Subcutaneous abdominal adipose tissue (tissue), 5 donors: Measurements from ENCODE around the gene PNLDC1.
"Not testable (repeated sequence)": the region's sequence is repeated elsewhere in the genome, so short reads cannot be mapped to it uniquely, and the experiment has no call there.

Experiments
- H3K27ac ChIP-seq: one replicate; pipeline ENCODE4 v1.7.0; 2013; ENCODE audit warnings: low read depth, mild to moderate bottlenecking, inconsistent platforms, low read length, moderate library complexity
- H3K27me3 ChIP-seq, 5 donors: one replicate each; pipeline ENCODE4 v1.7.0; 2013; ENCODE audit warnings: low read length in 5 of 5, inconsistent platforms in 1 of 5; ENCODE audit not compliant: control insufficient read depth in 5 of 5, insufficient read depth in 4 of 5
- H3K36me3 ChIP-seq, 5 donors: one replicate each; pipeline ENCODE4 v1.7.0; 2013; ENCODE audit warnings: low read length in 5 of 5; ENCODE audit not compliant: control insufficient read depth in 5 of 5, insufficient read depth in 5 of 5
- H3K4me1 ChIP-seq, 5 donors: one replicate each; pipeline ENCODE4 v1.7.0; 2013; ENCODE audit warnings: low read length in 5 of 5, mild to moderate bottlenecking in 3 of 5, moderate library complexity in 1 of 5; ENCODE audit not compliant: control insufficient read depth in 5 of 5, insufficient read depth in 5 of 5
- H3K4me3 ChIP-seq, 5 donors: one replicate each; pipeline ENCODE4 v1.7.0; 2013; ENCODE audit warnings: low read length in 5 of 5, low read depth in 1 of 5
- H3K9ac ChIP-seq, 5 donors: one replicate each; pipeline ENCODE4 v1.7.0; 2013; ENCODE audit warnings: low read length in 5 of 5, mild to moderate bottlenecking in 4 of 5, moderate library complexity in 3 of 5
- H3K9me3 ChIP-seq, 5 donors: one replicate each; pipeline ENCODE4 v1.7.0; 2013; ENCODE audit warnings: low read length in 5 of 5; ENCODE audit not compliant: control insufficient read depth in 5 of 5
- donor health status: healthy.
- donor health status: healthy.
- donor health status: healthy.
- donor health status: healthy.
- donor health status: healthy.

The PNLDC1 gene

GRCh38 chr6:159804504-159804903 is 4.4 kb downstream of the PNLDC1 start:
- Histone ChIP-seq H3K36me3 (peaks cover under 1 to 7% (median 5%) of the 10 kb centered on the region in 5 donors), H3K4me3 (no peak overlapping the region)

GRCh38 chr6:159805440-159806020 is 5.5 kb downstream of the PNLDC1 start:
- no peaks in the 10 kb centered on the region for H3K9me3 ChIP-seq
- no peak overlapping the region for H3K27ac ChIP-seq
- H3K36me3 ChIP-seq: no peaks in the 10 kb centered on the region
- no peak overlapping the region for H3K4me3 ChIP-seq
- no peaks in the 10 kb centered on the region for H3K4me1 ChIP-seq
- H3K27me3 ChIP-seq: no peaks in the 10 kb centered on the region
- no peak overlapping the region for H3K9ac ChIP-seq

More at GRCh38 chr6:159804504-159804903, 4.4 kb downstream of the PNLDC1 start:
- H3K4me1 ChIP-seq: no peaks in the 10 kb centered on the region
- no peaks in the 10 kb centered on the region for H3K9me3 ChIP-seq
- no peak overlapping the region for H3K9ac ChIP-seq
- H3K27me3 ChIP-seq: no peaks in the 10 kb centered on the region
- H3K27ac ChIP-seq: no peak overlapping the region

DNA sequence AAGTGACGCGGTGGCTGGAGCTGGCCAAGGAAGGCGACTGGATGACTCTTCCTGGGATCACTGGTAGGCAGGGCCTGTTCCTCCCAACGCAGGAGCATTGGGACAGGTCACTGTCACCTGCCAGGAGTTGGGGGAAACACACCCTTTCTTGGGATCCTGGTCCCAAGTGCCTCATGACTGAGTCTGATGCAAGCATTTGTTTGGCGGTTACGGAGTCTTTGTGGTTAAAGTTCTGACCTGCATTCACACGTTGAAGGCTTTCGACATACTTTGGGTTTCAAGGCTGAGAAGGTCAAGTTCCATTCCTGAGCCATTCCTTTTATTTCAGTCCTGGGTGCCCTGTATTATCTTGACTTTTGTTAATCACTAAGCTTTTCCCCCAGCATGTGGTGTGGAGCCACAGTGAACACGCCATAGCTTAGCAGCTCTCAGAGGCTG is 6.0 kb downstream of the PNLDC1 start:
- H3K4me3 ChIP-seq: no peak overlapping the region

DNA sequence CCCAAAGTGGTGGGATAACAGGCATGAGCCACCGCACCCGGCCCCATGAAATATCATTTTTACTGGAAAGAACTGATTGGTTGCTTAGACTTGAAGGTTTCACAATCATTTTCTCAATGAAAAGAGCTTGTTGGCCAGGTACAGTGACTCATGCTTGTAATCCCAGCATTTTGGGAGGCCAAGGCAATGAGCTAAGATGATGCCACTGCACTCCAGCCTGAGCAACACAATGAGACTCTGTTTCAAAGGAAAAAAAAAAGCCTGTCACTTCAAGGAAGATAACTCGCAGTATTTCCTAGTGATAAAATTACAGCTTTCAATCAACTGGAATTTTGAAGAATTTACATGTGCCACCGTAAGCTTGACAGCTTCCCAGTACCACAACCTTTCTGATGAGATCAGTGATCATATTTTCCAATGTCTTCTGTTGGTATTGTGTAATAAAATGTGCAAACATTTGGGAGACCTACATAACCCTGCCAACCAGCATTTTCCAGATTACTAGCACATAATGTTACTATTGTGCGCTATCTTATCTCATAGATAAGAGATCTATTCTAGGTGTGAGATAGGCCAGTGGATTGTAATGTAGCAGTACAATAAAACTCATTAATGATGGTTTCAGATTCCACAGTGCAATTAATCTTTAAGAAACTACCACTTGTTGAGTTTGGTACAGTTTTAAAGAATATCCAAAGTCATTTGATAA is 7.2 kb downstream of the PNLDC1 start:
- H3K27ac ChIP-seq: no peak overlapping the region
- H3K27me3 ChIP-seq: no peaks in the 10 kb centered on the region
- H3K36me3 ChIP-seq: no peaks in the 10 kb centered on the region
- no peaks in the 10 kb centered on the region for H3K4me1 ChIP-seq
- no peak overlapping the region for H3K9ac ChIP-seq
- H3K4me3 ChIP-seq: no peak overlapping the region
- H3K9me3 ChIP-seq: no peaks in the 10 kb centered on the region

More for the DNA sequence above, 6.0 kb downstream of the PNLDC1 start:
- H3K27ac ChIP-seq: no peak overlapping the region
- no peak overlapping the region for H3K9ac ChIP-seq
- H3K9me3 ChIP-seq: no peaks in the 10 kb centered on the region
- H3K27me3 ChIP-seq: no peaks in the 10 kb centered on the region
- no peaks in the 10 kb centered on the region for H3K4me1 ChIP-seq
- H3K36me3 ChIP-seq: no peaks in the 10 kb centered on the region

DNA sequence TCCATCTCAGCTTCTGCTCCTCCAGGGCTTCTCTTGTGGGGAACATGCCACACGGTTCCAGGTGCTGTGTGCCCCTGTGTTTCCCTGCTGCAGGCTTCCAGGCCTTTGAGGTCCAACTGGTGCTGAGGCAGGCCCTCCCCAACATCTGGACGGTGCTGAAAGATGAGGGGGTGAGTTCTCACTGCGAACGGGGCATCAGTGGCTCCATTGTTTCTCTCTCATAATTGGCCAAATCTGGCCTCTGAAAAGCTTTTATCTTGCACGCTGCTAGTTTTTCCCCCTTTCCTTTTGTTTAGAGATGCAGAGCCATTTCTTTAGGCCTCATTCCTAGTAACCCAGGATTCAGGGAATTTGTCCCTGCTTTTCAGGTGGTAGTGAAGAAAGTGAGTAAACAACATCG is 8.6 kb downstream of the PNLDC1 start:
- H3K9ac ChIP-seq: no peak overlapping the region
- no peak overlapping the region for H3K27ac ChIP-seq
- H3K27me3 ChIP-seq: no peaks in the 10 kb centered on the region
- no peaks in the 10 kb centered on the region for H3K9me3 ChIP-seq
- no peak overlapping the region for H3K4me3 ChIP-seq
- H3K4me1 ChIP-seq: no peaks in the 10 kb centered on the region
- H3K36me3 ChIP-seq: no peaks in the 10 kb centered on the region

DNA sequence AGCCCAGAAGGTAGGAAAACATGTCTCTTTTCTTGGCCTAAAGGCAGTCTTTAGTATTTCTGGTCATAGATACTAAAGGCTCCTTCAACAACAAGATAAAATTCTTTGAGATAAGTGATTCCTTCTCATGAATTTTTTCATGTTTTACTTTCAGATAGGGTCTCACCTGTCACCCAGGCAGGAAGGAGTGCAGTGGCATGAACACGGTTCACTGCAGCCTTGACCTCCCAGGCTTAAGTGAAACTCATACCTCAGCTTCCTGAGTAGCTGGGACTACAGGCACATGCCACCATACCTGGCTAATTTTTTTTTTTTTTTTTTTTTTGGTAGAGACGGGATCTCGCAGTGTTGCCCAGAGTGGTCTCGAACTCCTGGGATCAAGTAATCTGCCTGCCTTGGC is 9.1 kb downstream of the PNLDC1 start:
- H3K27me3 ChIP-seq: no peaks in the 10 kb centered on the region
- H3K4me1 ChIP-seq: no peaks in the 10 kb centered on the region
- H3K36me3 ChIP-seq: no peaks in the 10 kb centered on the region
- no peaks in the 10 kb centered on the region for H3K9me3 ChIP-seq
- no peak overlapping the region for H3K27ac ChIP-seq
- H3K4me3 ChIP-seq: no peak overlapping the region
- no peak overlapping the region for H3K9ac ChIP-seq

DNA sequence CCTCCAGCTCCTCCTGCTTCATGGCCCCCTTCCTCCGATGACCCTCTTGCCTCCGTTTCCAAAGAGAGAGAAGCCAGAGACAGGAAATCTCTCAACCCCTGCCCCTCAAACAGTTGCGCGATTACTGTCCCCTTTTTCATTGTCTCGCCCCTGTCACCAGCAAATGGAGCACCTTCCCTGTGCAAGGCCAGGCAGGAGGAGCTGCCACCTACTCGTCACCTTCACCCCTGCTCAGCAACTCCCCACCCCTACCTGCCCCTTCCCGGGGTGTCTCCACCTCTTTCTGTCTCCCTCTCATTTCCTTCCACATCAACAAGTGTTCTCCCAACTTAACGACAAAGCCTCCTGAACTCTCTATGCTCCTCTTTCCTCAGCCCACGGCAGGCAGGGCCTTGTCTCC is 13.7 kb downstream of the PNLDC1 start:
- no peaks in the 10 kb centered on the region for H3K4me1 ChIP-seq
- no peaks in the 10 kb centered on the region for H3K36me3 ChIP-seq
- H3K9me3 ChIP-seq: no peaks in the 10 kb centered on the region
- no peak overlapping the region for H3K9ac ChIP-seq
- no peaks in the 10 kb centered on the region for H3K27me3 ChIP-seq
- no peak overlapping the region for H3K27ac ChIP-seq
- H3K4me3 ChIP-seq: no peak overlapping the region

GRCh38 chr6:159815410-159815809 is 15.3 kb downstream of the PNLDC1 start:
- peaks cover 0 to 6% (median 0%) of the 10 kb centered on the region in 5 donors for H3K4me1 ChIP-seq
- peaks cover 0 to 11% (median 5%) of the 10 kb centered on the region in 5 donors for H3K27me3 ChIP-seq
- no peak overlapping the region for H3K4me3 ChIP-seq
- H3K27ac ChIP-seq: no peak overlapping the region
- H3K9ac ChIP-seq: no peak overlapping the region
- H3K36me3 ChIP-seq: no peaks in the 10 kb centered on the region
- H3K9me3 ChIP-seq: no peaks in the 10 kb centered on the region

GRCh38 chr6:159816775-159817174 is 16.7 kb downstream of the PNLDC1 start:
- H3K4me3 ChIP-seq, H3K9ac ChIP-seq, H3K36me3 ChIP-seq, H3K9me3 ChIP-seq, H3K27ac ChIP-seq: not testable (repeated sequence)
- Histone ChIP-seq H3K4me1 (peaks cover 0 to 15% (median 0%) of the 10 kb centered on the region in 5 donors), H3K27me3 (peaks cover 2 to 12% (median 5%) of the 10 kb centered on the region in 5 donors)

GRCh38 chr6:159817951-159818739 is 18.1 kb downstream of the PNLDC1 start:
- peaks cover 0 to 15% (median 0%) of the 10 kb centered on the region in 5 donors for H3K4me1 ChIP-seq
- H3K36me3 ChIP-seq: no peaks in the 10 kb centered on the region
- no peaks in the 10 kb centered on the region for H3K9me3 ChIP-seq
- H3K9ac ChIP-seq: no peak overlapping the region
- no peak overlapping the region for H3K4me3 ChIP-seq
- no peak overlapping the region for H3K27ac ChIP-seq
- H3K27me3 ChIP-seq: peaks cover 2 to 12% (median 5%) of the 10 kb centered on the region in 5 donors
